HL-60 (cell line): ENCODE results near the gene EID2.

ENCODE experiments used
- POLR2AphosphoS5 ChIP-seq: IDR thresholded peaks from 2 replicates; pipeline ENCODE4 v1.6.1; 2012; ENCODE audit warnings: low read depth
- TF ChIP-seq, protein P1 (sequence below): IDR thresholded peaks from one replicate; pipeline ENCODE4 v1.5.1; 2011; ENCODE audit warnings: low read length, control low read depth, inconsistent platforms; ENCODE audit not compliant: insufficient read depth

DNA sequence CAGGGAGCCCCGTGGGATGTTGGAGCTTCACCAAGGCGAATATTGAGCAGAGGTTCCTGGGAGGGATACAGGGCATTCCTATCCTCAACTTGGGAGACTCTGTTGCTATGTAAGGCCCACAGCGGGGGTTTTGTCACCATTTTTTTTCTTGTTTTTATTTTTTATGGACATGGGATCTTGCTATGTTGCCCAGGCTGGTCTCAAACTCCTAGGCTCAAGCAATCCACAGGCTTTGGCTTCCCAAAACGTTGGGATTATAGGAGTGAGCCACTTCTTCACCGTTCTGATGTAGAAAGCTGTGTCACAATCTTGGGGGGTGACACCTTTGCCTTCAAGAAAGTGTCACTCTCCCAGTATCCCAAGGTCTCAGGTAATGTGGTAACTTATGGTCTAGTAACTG is 38.6 kb downstream of the EID2 start:
- TF ChIP-seq, protein P1, sequence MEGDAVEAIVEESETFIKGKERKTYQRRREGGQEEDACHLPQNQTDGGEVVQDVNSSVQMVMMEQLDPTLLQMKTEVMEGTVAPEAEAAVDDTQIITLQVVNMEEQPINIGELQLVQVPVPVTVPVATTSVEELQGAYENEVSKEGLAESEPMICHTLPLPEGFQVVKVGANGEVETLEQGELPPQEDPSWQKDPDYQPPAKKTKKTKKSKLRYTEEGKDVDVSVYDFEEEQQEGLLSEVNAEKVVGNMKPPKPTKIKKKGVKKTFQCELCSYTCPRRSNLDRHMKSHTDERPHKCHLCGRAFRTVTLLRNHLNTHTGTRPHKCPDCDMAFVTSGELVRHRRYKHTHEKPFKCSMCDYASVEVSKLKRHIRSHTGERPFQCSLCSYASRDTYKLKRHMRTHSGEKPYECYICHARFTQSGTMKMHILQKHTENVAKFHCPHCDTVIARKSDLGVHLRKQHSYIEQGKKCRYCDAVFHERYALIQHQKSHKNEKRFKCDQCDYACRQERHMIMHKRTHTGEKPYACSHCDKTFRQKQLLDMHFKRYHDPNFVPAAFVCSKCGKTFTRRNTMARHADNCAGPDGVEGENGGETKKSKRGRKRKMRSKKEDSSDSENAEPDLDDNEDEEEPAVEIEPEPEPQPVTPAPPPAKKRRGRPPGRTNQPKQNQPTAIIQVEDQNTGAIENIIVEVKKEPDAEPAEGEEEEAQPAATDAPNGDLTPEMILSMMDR = no peak
- TF ChIP-seq POLR2AphosphoS5 = no peak
